ENCODE results near the gene UBR4.

UBR4 gene

DNA sequence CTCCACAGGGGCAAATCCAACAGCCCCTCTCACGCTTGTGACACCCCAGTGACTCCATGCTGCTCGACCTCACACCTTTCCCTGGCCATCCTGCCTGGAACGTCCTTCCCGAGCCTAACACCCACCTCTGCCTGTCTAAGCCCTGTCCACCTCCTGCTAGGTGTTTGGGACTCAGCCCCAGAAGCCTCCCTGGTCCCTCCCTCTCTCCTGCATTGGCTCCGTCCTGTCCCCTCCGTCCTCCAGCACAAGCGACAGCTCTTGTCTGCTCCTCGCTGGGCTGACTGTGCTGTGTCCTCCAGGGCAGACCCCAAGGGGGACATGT is 151.6 kb downstream of the UBR4 start:
- TF ChIP-seq ZFP3 (CRISPR knock-in tag; IDR thresholded peaks at IDR 0.05): no peak
- no peak for TF ChIP-seq CSRNP3 (CRISPR knock-in tag; IDR thresholded peaks at IDR 0.05)
- TF ChIP-seq, protein P1, sequence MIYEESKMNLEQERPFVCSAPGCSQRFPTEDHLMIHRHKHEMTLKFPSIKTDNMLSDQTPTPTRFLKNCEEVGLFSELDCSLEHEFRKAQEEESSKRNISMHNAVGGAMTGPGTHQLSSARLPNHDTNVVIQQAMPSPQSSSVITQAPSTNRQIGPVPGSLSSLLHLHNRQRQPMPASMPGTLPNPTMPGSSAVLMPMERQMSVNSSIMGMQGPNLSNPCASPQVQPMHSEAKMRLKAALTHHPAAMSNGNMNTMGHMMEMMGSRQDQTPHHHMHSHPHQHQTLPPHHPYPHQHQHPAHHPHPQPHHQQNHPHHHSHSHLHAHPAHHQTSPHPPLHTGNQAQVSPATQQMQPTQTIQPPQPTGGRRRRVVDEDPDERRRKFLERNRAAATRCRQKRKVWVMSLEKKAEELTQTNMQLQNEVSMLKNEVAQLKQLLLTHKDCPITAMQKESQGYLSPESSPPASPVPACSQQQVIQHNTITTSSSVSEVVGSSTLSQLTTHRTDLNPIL (CRISPR knock-in tag; IDR thresholded peaks at IDR 0.05; ENCODE audit: low read depth): no peak
- ATAC-seq: no peak

GRCh38 chr1:19057784-19058475 is 152.1 kb downstream of the UBR4 start:
- TF ChIP-seq CSRNP3 (CRISPR knock-in tag; IDR thresholded peaks at IDR 0.05): no peak

GRCh38 chr1:19057182-19057779 is 152.8 kb downstream of the UBR4 start:
- no peak for TF ChIP-seq ZNF565 (CRISPR knock-in tag; conservative IDR thresholded peaks at IDR 0.05; ENCODE audit: low read depth)
- TF ChIP-seq CSDC2 (CRISPR knock-in tag; IDR thresholded peaks at IDR 0.05): no peak
- no peak for TF ChIP-seq OSR1 (CRISPR knock-in tag; IDR thresholded peaks at IDR 0.05)
- TF ChIP-seq, protein P1 (CRISPR knock-in tag; IDR thresholded peaks at IDR 0.05; ENCODE audit: low read depth): no peak
- TF ChIP-seq TSHZ2 (CRISPR knock-in tag; IDR thresholded peaks at IDR 0.05): no peak
- no peak for TF ChIP-seq TOX (CRISPR knock-in tag; IDR thresholded peaks at IDR 0.05; ENCODE audit: borderline replicate concordance)
- TF ChIP-seq ARNTL (CRISPR knock-in tag; IDR thresholded peaks at IDR 0.05; ENCODE audit: borderline replicate concordance, low read depth): no peak
- TF ChIP-seq CSRNP3 (CRISPR knock-in tag; IDR thresholded peaks at IDR 0.05): no peak
- ATAC-seq: no peak

More at GRCh38 chr1:19057784-19058475, 152.1 kb downstream of the UBR4 start:
- no peak for ATAC-seq

DNA sequence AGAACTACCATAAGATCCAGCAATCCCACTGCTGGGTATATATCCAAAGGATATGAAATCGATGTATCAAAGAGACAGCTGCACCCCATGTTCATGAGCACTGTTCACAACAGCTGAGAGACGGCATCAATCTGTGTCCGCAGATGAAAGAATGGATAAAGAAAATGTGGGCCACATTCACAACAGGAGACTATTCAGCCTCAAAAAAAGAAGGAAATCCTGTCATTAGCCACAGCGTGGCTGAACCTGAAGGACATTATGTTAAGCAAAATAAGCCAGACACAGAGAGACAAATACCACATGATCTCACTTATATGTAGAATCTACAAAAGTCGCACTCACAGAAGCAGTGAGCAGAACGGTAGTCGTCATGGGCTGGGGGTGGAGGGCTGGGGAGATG is 154.4 kb downstream of the UBR4 start:
- no peak for ATAC-seq
- no peak for TF ChIP-seq CSRNP3 (CRISPR knock-in tag; IDR thresholded peaks at IDR 0.05)

GRCh38 chr1:19055001-19055400 is 155.1 kb downstream of the UBR4 start:
- no peak for ATAC-seq
- TF ChIP-seq, protein P2, sequence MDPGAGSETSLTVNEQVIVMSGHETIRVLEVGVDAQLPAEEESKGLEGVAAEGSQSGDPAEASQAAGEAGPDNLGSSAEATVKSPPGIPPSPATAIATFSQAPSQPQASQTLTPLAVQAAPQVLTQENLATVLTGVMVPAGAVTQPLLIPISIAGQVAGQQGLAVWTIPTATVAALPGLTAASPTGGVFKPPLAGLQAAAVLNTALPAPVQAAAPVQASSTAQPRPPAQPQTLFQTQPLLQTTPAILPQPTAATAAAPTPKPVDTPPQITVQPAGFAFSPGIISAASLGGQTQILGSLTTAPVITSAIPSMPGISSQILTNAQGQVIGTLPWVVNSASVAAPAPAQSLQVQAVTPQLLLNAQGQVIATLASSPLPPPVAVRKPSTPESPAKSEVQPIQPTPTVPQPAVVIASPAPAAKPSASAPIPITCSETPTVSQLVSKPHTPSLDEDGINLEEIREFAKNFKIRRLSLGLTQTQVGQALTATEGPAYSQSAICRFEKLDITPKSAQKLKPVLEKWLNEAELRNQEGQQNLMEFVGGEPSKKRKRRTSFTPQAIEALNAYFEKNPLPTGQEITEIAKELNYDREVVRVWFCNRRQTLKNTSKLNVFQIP (CRISPR knock-in tag; IDR thresholded peaks at IDR 0.05; ENCODE audit: borderline replicate concordance, low read depth): no peak
- TF ChIP-seq OSR1 (CRISPR knock-in tag; IDR thresholded peaks at IDR 0.05): no peak
- no peak for TF ChIP-seq ZFP3 (CRISPR knock-in tag; IDR thresholded peaks at IDR 0.05)
- TF ChIP-seq, protein P3, sequence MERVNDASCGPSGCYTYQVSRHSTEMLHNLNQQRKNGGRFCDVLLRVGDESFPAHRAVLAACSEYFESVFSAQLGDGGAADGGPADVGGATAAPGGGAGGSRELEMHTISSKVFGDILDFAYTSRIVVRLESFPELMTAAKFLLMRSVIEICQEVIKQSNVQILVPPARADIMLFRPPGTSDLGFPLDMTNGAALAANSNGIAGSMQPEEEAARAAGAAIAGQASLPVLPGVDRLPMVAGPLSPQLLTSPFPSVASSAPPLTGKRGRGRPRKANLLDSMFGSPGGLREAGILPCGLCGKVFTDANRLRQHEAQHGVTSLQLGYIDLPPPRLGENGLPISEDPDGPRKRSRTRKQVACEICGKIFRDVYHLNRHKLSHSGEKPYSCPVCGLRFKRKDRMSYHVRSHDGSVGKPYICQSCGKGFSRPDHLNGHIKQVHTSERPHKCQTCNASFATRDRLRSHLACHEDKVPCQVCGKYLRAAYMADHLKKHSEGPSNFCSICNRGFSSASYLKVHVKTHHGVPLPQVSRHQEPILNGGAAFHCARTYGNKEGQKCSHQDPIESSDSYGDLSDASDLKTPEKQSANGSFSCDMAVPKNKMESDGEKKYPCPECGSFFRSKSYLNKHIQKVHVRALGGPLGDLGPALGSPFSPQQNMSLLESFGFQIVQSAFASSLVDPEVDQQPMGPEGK (CRISPR knock-in tag; IDR thresholded peaks at IDR 0.05; ENCODE audit: borderline replicate concordance): no peak
- TF ChIP-seq, protein P1 (CRISPR knock-in tag; IDR thresholded peaks at IDR 0.05; ENCODE audit: low read depth): no peak
- TF ChIP-seq TCF4 (CRISPR knock-in tag; IDR thresholded peaks at IDR 0.05; ENCODE audit: borderline replicate concordance): no peak
- no peak for TF ChIP-seq ZC3H10 (CRISPR knock-in tag; IDR thresholded peaks at IDR 0.05)
